ENCODE results near the gene SRRM1.
"Not testable (repeated sequence)": the region's sequence is repeated elsewhere in the genome, so short reads cannot be mapped to it uniquely, and the experiment has no call there.

Gene SRRM1

GRCh38 chr1:24717887-24718650 is 75.0 kb downstream of the SRRM1 start:
- DNase-seq (ENCODE audit: low read depth in 3 of 3), result no peak

DNA sequence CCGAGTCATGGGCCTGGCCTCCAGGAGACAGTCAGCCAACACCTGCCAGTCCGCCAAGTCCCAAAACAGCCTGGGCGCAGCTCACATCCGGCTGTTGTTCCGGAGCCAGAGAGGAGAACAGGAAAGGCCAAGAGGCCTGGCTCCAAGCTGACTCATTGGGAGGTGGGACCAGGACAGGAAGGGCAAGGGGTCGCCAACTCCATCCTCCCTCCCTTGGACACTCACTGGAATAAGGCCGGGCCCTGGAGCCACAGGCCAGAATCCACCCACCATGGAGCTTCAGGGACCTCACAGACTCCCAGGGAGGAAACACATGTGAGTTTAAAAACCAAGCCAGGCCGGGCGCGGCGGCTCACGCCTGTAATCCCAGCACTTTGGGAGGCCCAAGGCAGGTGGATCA is 77.0 kb downstream of the SRRM1 start:
- DNase-seq (ENCODE audit: low read depth in 3 of 3), result no peak

DNA sequence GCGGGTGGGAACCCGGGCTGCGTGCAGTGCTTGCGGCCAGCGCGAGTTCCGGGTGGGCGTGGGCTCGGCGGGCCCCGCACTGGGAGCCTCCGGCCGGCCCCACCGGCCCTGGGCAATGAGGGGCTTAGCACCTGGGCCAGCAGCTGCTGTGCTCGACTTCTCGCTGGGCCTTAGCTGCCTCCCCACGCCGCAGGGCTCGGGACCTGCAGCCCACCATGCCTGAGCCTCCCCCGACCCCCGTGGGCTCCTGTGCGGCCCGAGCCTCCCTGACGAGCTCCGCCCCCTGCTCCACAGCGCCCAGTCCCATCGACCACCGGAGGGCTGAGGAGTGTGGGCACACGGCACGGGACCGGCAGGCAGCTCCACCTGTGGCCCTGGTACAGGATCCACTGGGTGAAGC is 78.4 kb downstream of the SRRM1 start:
- no peak for DNase-seq (ENCODE audit: low read depth in 3 of 3)

DNA sequence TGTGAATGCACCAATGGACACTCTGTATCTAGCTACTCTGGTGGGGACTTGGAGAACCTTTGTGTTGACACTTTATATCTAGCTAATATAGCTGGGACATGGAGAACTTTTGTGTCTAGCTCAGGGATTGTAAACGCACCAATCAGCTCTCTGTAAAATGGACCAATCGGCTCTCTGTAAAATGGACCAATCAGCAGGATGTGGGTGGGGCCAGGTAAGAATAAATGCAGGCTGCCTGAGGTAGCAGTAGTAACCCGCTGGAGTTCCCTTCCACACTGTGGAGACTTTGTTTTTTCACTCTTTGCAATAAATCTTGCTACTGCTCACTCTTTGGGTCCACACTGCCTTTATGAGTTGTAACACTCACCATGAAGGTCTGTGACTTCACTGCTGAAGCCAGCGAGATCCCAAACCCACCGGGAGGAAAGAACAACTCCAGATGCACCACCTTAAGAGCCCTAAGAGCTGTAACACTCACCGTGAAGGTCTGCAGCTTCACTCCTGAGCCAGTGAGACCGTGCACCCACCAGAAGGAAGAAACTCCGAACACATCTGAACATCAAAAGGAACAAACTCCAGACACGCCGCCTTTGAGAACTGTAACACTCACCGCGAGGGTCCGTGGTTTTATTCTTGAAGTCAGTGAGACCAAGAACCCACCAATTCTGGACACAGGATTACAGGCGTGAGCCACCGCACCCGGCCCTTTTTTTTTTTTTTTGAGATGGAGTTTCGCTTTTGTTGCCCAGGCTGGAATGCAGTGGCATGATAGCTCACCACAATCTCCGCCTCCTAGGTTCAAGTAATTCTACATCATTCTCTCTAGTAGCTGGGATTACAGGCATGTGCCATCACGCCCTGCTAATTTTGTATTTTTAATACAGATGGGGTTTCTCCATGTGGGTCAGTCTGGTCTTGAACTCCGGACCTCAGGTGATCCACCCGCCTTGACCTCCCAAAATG is 79.3 kb downstream of the SRRM1 start:
- DNase-seq (ENCODE audit: low read depth in 3 of 3), result not testable (repeated sequence)

Measured in stimulated activated CD4-positive, alpha-beta T cell treated with anti-CD3 and anti-CD28 coated beads, TNF-alpha, amount 100 ng/mL, for 4 hours (primary cell).